Adrenal gland (tissue), 5 donors: Measurements from ENCODE around the gene TMEM129.

Experiments used
- CTCF ChIP-seq, 6 experiments: fragments of 450-650 bp in 4 of 6; fragments of 200-600 bp in 2 of 6; sonication (generic) in 1 of 6; IDR thresholded peaks; 1 replicate in 5 of 6; 2 replicates in 1 of 6; pipeline versions ENCODE4 v1.5.1 to v1.8.0; 2016 to 2021; ENCODE audit warnings: antibody characterized with exemption in 6 of 6, mild to moderate bottlenecking in 2 of 6, moderate library complexity in 1 of 6
- POLR2A ChIP-seq, 2 donors: fragments of 450-650 bp; IDR thresholded peaks; one replicate each; pipeline ENCODE4 v1.6.1; 2017; ENCODE audit warnings: antibody characterized with exemption in 2 of 2, mild to moderate bottlenecking in 2 of 2, moderate library complexity in 1 of 2
- donor health status: DM: no; HTN: no; CAD: no.

GRCh38 chr4:1706358-1706757 lies 14.8 kb downstream of the TMEM129 start:
- TF ChIP-seq POLR2A (IDR thresholded peaks at IDR 0.05), result no peak
- TF ChIP-seq CTCF (IDR thresholded peaks at IDR 0.05), result no peak
